Hepatocyte (in vitro differentiated cells): Measurements from ENCODE around the gene VEPH1.

Experiments
- CTCF ChIP-seq: fragments of 200-600 bp; sonication (generic); IDR thresholded peaks from 2 replicates; pipeline ENCODE4 v1.5.1; 2016; ENCODE audit warnings: antibody characterized with exemption, mild to moderate bottlenecking; ENCODE audit not compliant: poor library complexity
- EZH2 ChIP-seq: fragments of 200-600 bp; sonication (generic); IDR thresholded peaks from 2 replicates; pipeline ENCODE4 v1.6.1; 2016; ENCODE audit warnings: antibody characterized with exemption, mild to moderate bottlenecking, borderline replicate concordance

GRCh38 chr3:157238457-157238856 is 264.8 kb downstream of the VEPH1 start:
- no peak for TF ChIP-seq CTCF
- no peak for TF ChIP-seq EZH2
